GM19438 (cell line): ENCODE data around the gene MKKS.
A peak's percentile ranks its signal among the peaks of the same experiment; 100 is the strongest.

Experiments
- ATAC-seq: cut with Tn5 transposase; IDR thresholded peaks from one replicate; pipeline ENCODE4 v1.9.1; 2021; ENCODE audit warnings: low read depth; ENCODE audit not compliant: unreplicated experiment

The MKKS gene

DNA sequence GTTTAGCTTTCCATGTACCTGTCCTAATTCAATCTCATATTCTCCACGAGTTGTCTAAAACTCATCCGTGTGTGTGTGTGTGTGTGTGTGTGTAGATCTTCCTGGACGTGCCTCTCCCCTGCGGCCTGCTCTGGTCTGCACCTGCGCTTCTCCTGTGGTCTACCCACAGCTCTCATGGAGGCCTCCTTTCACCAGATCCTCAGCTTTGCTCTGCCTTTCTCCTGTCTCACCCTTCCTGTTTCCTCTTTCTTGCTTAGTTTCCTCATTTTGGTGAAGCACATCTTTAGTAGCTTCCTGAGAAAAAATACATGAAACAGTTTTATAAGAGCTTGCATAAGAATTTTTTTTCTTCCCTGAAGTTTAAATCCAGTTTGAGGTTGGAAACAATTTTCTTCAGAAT is 19.2 kb upstream of the MKKS start:
- ATAC-seq, result peak; percentile 97

DNA sequence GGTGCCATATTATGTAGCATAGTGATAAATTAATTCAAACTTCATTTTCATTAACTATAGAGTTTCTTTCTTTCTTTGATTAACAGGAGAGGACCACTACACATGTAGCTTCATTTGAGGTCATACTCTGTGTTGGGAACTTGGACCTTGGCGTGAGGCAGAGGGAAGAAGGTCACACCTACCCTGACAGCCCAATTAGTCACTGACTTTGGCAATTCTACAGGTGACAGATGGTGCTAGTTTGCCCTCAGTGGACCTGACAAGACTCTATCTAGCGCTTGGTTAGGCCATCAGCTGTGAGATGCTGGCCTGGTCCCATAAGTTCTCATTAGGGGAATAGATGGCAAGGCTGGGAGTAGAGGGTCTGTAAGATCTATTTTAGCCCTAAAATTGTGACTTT is 15.2 kb upstream of the MKKS start:
- ATAC-seq, result no peak

DNA sequence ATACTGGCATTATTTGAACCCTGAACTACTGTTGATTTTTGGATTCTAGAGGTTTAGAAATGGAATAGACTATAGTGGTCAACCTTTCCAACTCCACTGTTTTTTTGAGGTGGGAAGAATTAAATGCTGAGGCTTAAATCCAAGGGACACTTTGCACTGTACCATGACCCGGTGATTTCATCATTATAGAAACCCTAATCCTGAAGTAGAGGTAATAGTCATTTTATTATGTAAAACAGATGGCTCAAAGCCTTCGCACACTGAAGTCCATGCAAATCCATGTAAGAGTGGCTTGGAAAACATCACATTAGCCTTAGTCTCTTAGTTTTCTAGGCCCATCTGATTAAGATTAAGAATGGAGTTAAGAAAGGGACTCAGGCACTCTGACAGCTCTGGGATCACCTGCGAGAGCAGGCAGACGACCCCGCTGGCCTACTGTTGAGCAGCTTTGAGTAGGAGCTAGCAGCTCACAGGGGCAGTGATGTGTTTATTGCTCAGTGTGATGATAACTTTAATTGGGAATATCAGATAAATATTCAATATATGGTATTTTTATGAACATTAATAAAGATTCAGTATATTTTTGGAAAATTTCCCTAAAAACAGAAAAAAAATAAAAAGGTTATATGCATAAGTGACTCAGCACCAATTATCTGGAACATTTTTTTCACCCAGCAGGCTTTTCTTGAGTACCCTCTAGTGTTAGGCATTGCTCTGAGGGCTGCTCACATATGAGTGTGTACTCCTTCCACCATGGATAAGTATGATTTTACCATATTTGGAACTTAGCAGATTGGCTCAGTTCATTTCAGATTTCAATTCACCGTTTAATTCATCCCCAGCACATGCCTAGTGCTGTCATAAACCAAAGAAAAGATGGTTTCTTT is 14.5 kb upstream of the MKKS start:
- no peak for ATAC-seq

DNA sequence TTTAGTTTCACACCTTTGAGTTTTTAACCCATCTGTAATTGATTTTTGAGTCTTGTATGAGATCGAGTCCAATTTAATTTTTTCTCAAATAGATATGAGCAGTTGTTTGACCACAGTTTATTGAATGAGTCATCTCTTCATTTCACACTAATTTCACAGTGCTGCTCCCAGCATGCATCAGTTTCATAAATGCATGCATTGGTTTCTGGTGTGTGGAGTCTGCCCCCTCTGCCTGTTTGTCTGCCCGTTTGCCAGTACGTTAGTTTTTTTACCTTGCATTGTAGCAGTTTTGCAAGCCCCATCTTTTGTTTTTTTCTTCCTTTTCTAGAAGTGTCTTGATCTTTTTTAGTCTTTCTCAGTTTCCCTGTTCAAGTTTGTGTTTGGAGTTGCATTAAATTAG is 13.0 kb upstream of the MKKS start:
- peak; percentile 94 for ATAC-seq

DNA sequence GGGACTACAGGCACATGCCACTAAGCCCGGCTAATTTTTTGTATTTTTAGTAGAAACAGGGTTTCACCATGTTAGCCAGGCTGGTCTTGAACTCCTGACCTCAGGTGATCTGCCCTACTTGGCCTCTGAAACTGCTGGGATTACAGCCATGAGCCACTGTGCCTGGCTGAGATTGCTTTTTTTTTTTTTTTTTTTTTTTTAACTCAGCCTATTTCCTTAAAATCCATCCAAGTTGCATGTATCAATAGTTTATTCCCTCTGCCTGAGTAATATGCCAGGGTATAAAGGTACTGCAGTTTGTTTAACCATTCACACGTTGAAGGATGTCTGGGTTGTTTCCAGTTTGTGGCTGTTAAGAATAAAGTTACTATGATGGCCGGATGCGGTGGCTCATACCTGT is 11.7 kb upstream of the MKKS start:
- no peak for ATAC-seq

- no peak for ATAC-seq
These were observed 9.9 kb upstream of the MKKS start for GRCh38 chr20:10443936-10444335.

GRCh38 chr20:10438217-10438616 is 4.2 kb upstream of the MKKS start:
- ATAC-seq, result no peak

DNA sequence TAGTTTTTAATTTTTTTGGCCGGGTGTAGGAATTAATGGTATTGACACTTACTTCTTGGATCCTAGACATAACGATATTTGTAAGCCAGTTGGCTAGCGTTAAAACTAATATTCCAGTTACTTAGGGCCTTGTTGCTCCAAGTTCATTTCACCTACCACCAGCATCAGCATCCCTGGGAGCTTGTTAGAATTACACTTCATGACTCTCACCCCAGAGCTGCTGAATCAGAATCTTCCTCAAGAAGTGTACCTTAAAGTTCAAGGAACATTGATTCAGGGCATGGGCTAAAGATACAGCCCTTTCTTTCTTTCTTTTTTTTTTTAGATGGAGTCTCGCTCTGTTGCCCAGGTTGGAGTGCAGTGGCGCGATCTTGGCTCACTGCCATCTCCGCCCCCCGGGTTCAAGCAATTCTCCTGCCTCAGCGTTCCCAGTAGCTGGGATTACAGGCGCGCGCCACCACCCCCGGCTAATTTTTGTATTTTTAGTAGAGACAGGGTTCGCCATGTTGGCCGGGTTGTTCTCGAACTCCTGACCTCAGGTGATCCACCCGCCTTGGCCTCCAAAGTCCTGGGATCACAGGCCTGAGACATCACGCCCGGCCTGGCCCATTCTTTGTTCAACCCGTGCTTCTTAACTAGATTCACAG is 2.2 kb upstream of the MKKS start:
- ATAC-seq, result no peak

DNA sequence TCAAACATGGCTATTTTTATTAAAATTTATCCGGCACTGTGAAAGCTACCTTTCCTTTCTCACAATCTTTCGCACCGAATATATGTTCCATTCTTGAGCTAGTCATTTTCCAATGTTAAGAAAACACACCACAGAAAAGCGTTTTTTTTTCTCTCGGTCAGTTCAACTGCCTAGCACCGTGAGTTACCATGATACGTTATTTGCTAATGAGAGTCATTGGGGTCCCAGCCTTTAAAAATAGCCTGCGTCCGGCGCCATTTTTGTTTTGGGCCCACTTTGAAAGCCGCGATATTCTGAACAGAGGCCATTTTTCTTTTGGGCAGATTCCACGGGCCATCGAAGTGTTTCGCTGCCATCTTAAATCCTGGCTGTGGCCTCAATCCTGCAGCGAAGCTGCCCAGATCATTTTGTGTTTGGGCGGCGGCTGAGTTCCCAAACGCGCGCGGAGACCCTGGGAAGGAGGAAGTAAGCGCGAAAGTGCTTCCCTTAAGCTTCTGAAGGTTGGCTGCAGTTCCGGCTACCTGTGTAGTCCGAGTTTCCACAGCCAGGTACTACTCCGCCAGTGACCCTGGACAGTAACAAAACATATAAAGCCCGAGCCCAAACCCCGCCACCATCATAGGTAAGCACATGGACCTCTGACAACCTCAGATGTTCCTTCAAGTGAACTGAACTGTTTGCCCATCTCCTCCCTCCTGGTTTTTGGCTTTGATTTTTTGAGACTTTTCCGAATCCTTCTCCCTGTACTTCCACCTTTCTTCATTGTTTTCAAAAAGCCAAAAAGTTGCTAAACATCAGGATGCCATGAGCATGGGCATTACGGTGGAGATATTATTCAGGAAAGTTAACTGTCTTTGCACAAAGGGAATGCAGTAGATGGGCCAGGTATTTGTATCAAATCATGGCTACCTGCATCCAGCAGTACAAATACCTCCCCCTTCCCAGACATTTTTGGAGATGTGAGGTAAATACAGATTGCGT is 1.1 kb upstream of the MKKS start, which contains the start of gene SLX4IP:
Gene SLX4IP (plus strand): TSS at position 474 of the 981 bp plus-strand sequence. CDS start 22,900 bp downstream, outside the sequence.
- peak; percentile 57 for ATAC-seq

DNA sequence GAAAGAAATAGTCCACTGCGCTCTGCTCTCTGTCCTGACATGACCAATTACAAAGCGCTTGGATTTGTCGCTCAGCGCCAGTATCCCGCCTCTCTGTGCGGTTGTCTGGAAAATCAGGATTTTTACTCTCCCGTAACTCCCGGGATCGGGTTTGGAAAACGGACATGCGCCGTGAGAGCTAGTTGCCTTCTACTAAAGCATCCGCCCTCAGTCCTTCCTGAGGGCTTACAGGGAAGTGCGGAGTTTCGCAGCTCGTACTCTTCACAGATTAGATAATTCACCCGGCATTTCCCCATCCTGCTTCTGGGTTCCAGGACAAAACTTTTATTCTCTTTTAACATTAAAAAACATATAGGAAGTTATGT is 427 bp upstream of the MKKS start:
- peak; percentile 30 for ATAC-seq

GRCh38 chr20:10433014-10433622 is 904 bp downstream of the MKKS start:
- ATAC-seq, result no peak

GRCh38 chr20:10432079-10432478 is 1.9 kb downstream of the MKKS start:
- no peak for ATAC-seq

DNA sequence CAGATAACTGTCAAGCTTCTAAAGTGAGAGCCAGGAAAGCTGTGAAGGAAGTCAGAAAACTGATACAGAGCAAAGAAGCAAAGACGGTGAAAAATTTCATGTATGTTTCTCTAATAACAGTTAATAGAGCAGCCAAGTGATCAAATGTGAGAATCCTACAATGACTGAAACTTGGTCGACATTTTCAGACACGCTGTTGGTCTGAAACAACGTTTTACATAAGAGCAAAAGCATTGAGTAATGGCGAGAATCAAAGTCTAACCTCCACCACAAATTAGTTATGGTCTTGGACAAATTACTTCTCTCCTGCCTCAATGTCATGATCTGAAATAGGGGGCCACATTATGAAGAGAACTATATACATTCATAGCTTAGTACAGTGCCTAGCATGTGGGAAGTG is 3.3 kb downstream of the MKKS start:
- ATAC-seq, result no peak

- ATAC-seq, result no peak
These were observed 4.0 kb downstream of the MKKS start for GRCh38 chr20:10430000-10430466.

DNA sequence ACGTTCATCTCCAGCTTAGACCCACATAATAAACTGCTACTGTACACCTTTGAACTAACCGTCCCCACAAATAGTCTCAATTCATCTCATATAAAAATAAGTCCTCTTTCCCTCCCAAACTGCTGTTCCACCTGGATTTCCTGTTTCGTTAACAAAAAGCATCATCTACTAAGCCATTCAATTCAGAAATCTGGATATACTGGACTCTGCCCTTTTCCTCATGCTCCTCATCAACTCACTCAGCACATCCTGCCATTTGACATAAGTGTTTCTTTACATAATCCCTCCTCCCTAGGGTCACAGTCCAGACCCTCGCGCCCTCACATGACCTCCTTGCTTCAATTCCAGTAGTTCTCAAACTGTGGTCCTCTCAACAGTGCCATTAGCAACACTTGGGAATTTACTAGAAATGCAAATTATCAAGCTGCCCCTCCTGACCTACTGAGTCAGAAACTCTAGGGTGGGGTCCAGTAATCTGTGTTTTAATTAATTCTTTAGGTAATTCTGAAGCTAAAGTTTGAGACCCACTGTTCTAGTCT is 4.5 kb downstream of the MKKS start:
- ATAC-seq, result no peak

- ATAC-seq, result no peak
These were observed 6.0 kb downstream of the MKKS start for GRCh38 chr20:10428008-10428407.

DNA sequence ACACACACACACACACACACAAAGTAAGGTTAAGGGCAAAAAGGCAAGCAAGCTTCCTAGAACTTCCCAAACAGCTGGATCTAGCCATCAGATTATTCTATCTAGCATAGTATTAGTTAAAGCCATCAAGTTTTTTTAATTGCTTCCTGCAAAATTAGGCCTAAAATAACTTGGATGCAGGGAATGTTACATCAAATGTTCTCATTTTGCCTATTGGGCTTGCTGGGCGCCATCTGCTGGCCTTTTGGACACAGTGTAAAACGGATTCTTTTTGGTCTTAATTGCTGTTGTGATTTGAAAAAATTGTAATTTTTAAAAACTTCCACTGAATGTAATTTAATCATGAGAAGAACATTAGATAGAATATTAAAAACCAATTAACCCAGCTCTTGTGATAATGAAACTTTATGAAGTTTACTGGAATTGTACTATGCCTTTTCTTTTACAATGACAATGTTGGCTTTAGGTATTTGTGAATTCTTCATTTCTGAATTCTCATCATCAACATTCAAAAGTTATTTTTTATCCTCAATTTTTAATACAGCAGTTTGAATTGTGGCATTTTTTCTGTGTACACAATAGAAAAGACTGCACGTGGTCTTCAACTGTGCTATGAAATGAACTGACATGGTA is 6.8 kb downstream of the MKKS start:
- no peak for ATAC-seq

DNA sequence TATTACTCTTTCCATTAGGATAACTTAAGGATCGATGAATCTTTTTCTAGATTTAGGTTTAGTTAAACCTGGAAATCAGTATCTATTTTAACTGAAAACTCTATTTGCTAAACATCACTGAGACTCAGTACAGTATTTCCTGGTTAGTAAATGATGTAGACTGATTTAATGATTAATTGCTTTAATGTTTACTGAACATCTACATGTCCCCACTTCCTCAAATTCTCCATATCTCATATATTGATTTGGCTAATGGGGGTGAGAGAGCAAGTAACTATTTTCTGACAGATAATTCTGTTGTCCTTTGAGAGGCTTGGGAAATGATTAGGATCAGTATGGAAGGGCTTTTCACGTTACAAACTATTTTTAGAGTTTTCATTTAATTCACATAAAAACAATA is 10.3 kb downstream of the MKKS start:
- ATAC-seq, result no peak

DNA sequence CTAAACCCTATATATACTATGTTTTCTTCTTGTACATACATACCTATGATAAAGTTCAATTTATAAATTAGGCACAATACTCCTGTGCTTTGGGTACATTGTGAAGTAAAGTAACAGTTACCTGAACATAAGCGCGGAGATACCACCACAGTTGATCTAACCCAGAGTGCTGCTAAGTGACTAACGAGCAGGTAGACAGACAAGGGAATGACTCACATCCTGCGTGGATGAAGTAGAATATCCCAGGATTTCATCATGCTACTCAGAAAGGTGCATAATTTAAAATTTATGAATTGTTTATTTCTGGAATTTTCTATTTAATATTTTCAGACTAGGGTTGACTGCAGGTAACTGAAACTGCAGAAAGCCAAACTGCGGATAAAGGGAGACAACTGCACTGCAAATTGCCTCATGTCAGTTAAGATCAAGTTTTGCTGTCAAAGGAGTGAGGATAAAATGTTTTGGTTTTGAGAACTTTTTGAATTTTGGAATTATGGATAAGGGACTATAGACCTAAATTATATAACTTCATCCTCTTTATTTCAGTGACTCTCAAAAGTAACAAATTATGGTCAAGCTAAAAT is 14.4 kb downstream of the MKKS start:
- no peak for ATAC-seq
